Measurements from ENCODE around the gene RCAN2. TPM values are rescaled to one million over a fixed set of nuclear protein-coding genes. Genes with fewer than 3 reads are reported as not detected.
"Not testable (repeated sequence)": the region's sequence is repeated elsewhere in the genome, so short reads cannot be mapped to it uniquely, and the experiment has no call there.

The RCAN2 gene
- polyA plus RNA-seq, 1 donor from 2014 or later, result 37.4 TPM

GRCh38 chr6:46333481-46333880 is 157.8 kb downstream of the RCAN2 start:
- Histone ChIP-seq H3K27me3 (ENCODE audit: insufficient read depth, low read depth, low read length) (no peaks in the 10 kb centered on the region), H3K9ac (ENCODE audit: low read length) (no peak overlapping the region), H3F3A (ENCODE audit: insufficient read depth, low read length, poor library complexity, severe bottlenecking) (no peaks in the 10 kb centered on the region), H4K20me1 (ENCODE audit: insufficient read depth) (no peaks in the 10 kb centered on the region), H3K4me2 (ENCODE audit: low read length) (no peak overlapping the region), H2AFZ (ENCODE audit: low read depth, low read length) (no peak overlapping the region), H3K36me3 (ENCODE audit: insufficient read depth, low read length) (no peaks in the 10 kb centered on the region), H3K4me3 (ENCODE audit: low read length) (no peak overlapping the region), H3K9me3 (ENCODE audit: low read length) (no peaks in the 10 kb centered on the region), H3K79me2 (replicated peaks; ENCODE audit: insufficient read depth, low read length) (no peaks in the 10 kb centered on the region), H3K27ac (ENCODE audit: low read length) (no peak overlapping the region), H3K9me2 (ENCODE audit: insufficient read depth, low read length) (no peaks in the 10 kb centered on the region)
- TF ChIP-seq EP300 (conservative IDR thresholded peaks at IDR 0.05; ENCODE audit: poor library complexity, severe bottlenecking) (no peak), POLR2AphosphoS5 (IDR thresholded peaks at IDR 0.05) (no peak), REST (IDR thresholded peaks at IDR 0.05; ENCODE audit: borderline replicate concordance) (no peak), EZH2 (IDR thresholded peaks at IDR 0.05; ENCODE audit: borderline replicate concordance, insufficient read depth, low read length, poor library complexity, severe bottlenecking) (no peak), RAD21 (conservative IDR thresholded peaks at IDR 0.05) (no peak), MXI1 (conservative IDR thresholded peaks at IDR 0.05; ENCODE audit: poor library complexity, severe bottlenecking) (no peak), TAF1 (IDR thresholded peaks at IDR 0.05; ENCODE audit: low read depth) (no peak), SMC3 (conservative IDR thresholded peaks at IDR 0.05; ENCODE audit: poor library complexity) (no peak)
- TF ChIP-seq, protein P1, sequence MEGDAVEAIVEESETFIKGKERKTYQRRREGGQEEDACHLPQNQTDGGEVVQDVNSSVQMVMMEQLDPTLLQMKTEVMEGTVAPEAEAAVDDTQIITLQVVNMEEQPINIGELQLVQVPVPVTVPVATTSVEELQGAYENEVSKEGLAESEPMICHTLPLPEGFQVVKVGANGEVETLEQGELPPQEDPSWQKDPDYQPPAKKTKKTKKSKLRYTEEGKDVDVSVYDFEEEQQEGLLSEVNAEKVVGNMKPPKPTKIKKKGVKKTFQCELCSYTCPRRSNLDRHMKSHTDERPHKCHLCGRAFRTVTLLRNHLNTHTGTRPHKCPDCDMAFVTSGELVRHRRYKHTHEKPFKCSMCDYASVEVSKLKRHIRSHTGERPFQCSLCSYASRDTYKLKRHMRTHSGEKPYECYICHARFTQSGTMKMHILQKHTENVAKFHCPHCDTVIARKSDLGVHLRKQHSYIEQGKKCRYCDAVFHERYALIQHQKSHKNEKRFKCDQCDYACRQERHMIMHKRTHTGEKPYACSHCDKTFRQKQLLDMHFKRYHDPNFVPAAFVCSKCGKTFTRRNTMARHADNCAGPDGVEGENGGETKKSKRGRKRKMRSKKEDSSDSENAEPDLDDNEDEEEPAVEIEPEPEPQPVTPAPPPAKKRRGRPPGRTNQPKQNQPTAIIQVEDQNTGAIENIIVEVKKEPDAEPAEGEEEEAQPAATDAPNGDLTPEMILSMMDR (IDR thresholded peaks at IDR 0.05; ENCODE audit: poor library complexity, severe bottlenecking), result no peak

DNA sequence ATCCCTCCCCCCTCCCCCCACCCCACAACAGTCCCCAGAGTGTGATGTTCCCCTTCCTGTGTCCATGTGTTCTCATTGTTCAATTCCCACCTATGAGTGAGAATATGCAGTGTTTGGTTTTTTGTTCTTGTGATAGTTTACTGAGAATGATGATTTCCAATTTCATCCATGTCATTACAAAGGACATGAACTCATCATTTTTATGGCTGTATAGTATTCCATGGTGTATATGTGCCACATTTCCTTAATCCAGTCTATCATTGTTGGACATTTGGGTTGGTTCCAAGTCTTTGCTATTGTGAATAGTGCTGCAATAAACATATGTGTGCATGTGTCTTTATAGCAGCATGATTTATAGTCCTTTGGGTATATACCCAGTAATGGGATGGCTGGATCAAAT is 158.8 kb downstream of the RCAN2 start:
- H3K27ac ChIP-seq (ENCODE audit: low read length); H3K27me3 ChIP-seq (ENCODE audit: insufficient read depth, low read depth, low read length); H3K9me2 ChIP-seq (ENCODE audit: insufficient read depth, low read length); H3K36me3 ChIP-seq (ENCODE audit: insufficient read depth, low read length); H4K20me1 ChIP-seq (ENCODE audit: insufficient read depth); H3K9me3 ChIP-seq (ENCODE audit: low read length); H3K4me2 ChIP-seq (ENCODE audit: low read length); H3F3A ChIP-seq (ENCODE audit: insufficient read depth, low read length, poor library complexity, severe bottlenecking); H3K9ac ChIP-seq (ENCODE audit: low read length); H3K4me3 ChIP-seq (ENCODE audit: low read length); H3K79me2 ChIP-seq (replicated peaks; ENCODE audit: insufficient read depth, low read length); H2AFZ ChIP-seq (ENCODE audit: low read depth, low read length): not testable (repeated sequence)

DNA sequence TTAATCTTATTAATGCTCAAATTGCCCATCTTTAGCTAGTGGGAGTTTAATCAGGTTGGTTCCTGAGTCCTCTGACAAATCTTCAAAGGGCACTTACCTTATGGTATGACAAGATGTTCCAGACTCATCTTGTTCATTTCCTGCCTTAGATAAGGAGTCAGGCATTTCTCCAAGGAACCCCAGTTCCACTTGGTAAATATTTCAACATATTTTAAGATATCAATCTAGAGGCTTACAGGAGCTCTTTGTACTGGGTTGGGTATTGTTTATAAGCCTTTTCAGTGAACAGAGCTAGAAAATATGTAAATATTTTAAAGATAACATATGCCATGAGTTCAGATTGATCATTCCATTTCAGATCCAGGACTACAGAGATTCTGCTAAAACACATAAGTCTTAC is 159.8 kb downstream of the RCAN2 start:
- H3K9me3 ChIP-seq (ENCODE audit: low read length), result no peaks in the 10 kb centered on the region

More for the DNA sequence above, 159.8 kb downstream of the RCAN2 start:
- Histone ChIP-seq H3K36me3 (ENCODE audit: insufficient read depth, low read length) (no peaks in the 10 kb centered on the region), H3K9me2 (ENCODE audit: insufficient read depth, low read length) (no peaks in the 10 kb centered on the region), H4K20me1 (ENCODE audit: insufficient read depth) (no peaks in the 10 kb centered on the region), H3K79me2 (replicated peaks; ENCODE audit: insufficient read depth, low read length) (no peaks in the 10 kb centered on the region), H3K4me3 (ENCODE audit: low read length) (no peak overlapping the region), H3K27me3 (ENCODE audit: insufficient read depth, low read depth, low read length) (no peaks in the 10 kb centered on the region), H2AFZ (ENCODE audit: low read depth, low read length) (no peak overlapping the region), H3F3A (ENCODE audit: insufficient read depth, low read length, poor library complexity, severe bottlenecking) (no peaks in the 10 kb centered on the region), H3K27ac (ENCODE audit: low read length) (no peak overlapping the region), H3K9ac (ENCODE audit: low read length) (no peak overlapping the region), H3K4me2 (ENCODE audit: low read length) (no peak overlapping the region)
- TF ChIP-seq EP300 (conservative IDR thresholded peaks at IDR 0.05; ENCODE audit: poor library complexity, severe bottlenecking) (no peak), EZH2 (IDR thresholded peaks at IDR 0.05; ENCODE audit: borderline replicate concordance, insufficient read depth, low read length, poor library complexity, severe bottlenecking) (no peak), SMC3 (conservative IDR thresholded peaks at IDR 0.05; ENCODE audit: poor library complexity) (no peak), REST (IDR thresholded peaks at IDR 0.05; ENCODE audit: borderline replicate concordance) (no peak), MXI1 (conservative IDR thresholded peaks at IDR 0.05; ENCODE audit: poor library complexity, severe bottlenecking) (no peak), RAD21 (conservative IDR thresholded peaks at IDR 0.05) (no peak), TAF1 (IDR thresholded peaks at IDR 0.05; ENCODE audit: low read depth) (no peak), POLR2AphosphoS5 (IDR thresholded peaks at IDR 0.05) (no peak)
- TF ChIP-seq, protein P1 (IDR thresholded peaks at IDR 0.05; ENCODE audit: poor library complexity, severe bottlenecking), result no peak
